Cardiac muscle cell (in vitro differentiated cells and primary cell): ENCODE data around the gene HSF4. TPM values are rescaled to one million over a fixed set of nuclear protein-coding genes. Genes with fewer than 3 reads are reported as not detected.

Experiments
- DNase-seq, 2 donors: peaks; one replicate each; pipeline versions ENCODE4 v3.0.0 to v3.0.0-alpha.2; 2010 to 2017; ENCODE audit warnings: low read depth in 1 of 2, low spot score in 1 of 2
- H3K27ac ChIP-seq: fragments of 200-600 bp; sonication (generic); 2 replicates; pipeline ENCODE4 v1.5.1; 2016
- H3K27me3 ChIP-seq: fragments of 200-600 bp; sonication (generic); 2 replicates; pipeline ENCODE4 v1.6.0; 2016; ENCODE audit warnings: control low read depth
- H3K36me3 ChIP-seq: fragments of 200-600 bp; sonication (generic); 2 replicates; pipeline ENCODE4 v1.5.1; 2016; ENCODE audit warnings: control low read depth
- H3K4me1 ChIP-seq: fragments of 200-600 bp; sonication (generic); 2 replicates; pipeline ENCODE4 v1.8.1; 2017; ENCODE audit warnings: low read depth, mild to moderate bottlenecking, mixed run types
- H3K4me3 ChIP-seq: fragments of 200-600 bp; sonication (generic); 2 replicates; pipeline ENCODE4 v1.5.1; 2016; ENCODE audit warnings: mild to moderate bottlenecking
- H3K9me3 ChIP-seq: fragments of 200-600 bp; sonication (generic); 2 replicates; pipeline ENCODE4 v1.5.1; 2017; ENCODE audit warnings: low read depth, mild to moderate bottlenecking, control low read depth
- CTCF ChIP-seq: IDR thresholded peaks from 2 replicates; pipeline ENCODE4 v1.5.1; 2012; ENCODE audit warnings: low read depth, mild to moderate bottlenecking, low read length
- polyA plus RNA-seq: library from polyadenylated mRNA; unstranded; fragments of >200 nt; fragmentation: Nextera tagmentation; extraction: Ambion mirVana; gene quantifications from 2 replicates; pipeline ENCODE4 v1.2.1, GENCODE V29; 2016
- total RNA-seq: library from RNA; depleted of rRNA; stranded (reverse); fragments of >200 nt; gene quantifications from 2 replicates; pipeline ENCODE4 v1.2.3, GENCODE V29; 2016

HSF4 gene
- total and polyA plus RNA-seq, 2 experiments from 2014 or later, result 1.7 to 7.9 TPM

GRCh38 chr16:67141391-67141790 lies 23.2 kb upstream of the HSF4 start:
- Histone ChIP-seq H3K27ac (no peak overlapping the region), H3K9me3 (no peaks in the 10 kb centered on the region), H3K27me3 (no peaks in the 10 kb centered on the region), H3K36me3 (peaks cover 26% of the 10 kb centered on the region), H3K4me3 (no peak overlapping the region), H3K4me1 (peaks cover 8% of the 10 kb centered on the region)
- TF ChIP-seq CTCF, result no peak
- DNase-seq, result no peak

GRCh38 chr16:67142342-67142741 lies 22.2 kb upstream of the HSF4 start:
- no peak overlapping the region for H3K4me3 ChIP-seq
- DNase-seq, result no peak
- peaks cover 28% of the 10 kb centered on the region for H3K36me3 ChIP-seq
- H3K27ac ChIP-seq, result no peak overlapping the region
- H3K4me1 ChIP-seq, result peaks cover 8% of the 10 kb centered on the region
- H3K9me3 ChIP-seq, result no peaks in the 10 kb centered on the region
- H3K27me3 ChIP-seq, result no peaks in the 10 kb centered on the region
- TF ChIP-seq CTCF, result no peak

DNA sequence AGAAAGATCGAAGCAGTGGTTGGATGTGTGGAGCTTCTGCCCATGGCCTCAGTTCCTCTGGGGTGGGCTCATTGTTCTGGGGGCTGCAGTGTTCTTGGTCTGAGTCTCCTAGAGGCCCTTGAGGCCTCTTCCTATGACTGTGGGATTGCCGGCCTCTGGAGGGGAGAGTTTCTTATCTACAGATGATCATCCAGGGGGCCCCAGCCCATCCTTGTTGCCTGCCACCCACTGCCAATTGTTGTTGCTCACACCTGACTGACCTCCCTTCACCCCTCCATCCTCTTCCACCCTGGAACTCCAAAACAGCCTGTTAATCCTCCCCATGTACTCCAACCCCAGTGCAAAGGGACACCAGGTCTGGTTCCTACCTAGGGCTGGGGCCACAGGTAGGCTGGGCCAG lies 19.6 kb upstream of the HSF4 start:
- H3K4me3 ChIP-seq, result no peak overlapping the region
- no peaks in the 10 kb centered on the region for H3K4me1 ChIP-seq
- no peak overlapping the region for H3K27ac ChIP-seq
- H3K27me3 ChIP-seq, result no peaks in the 10 kb centered on the region
- H3K9me3 ChIP-seq, result no peaks in the 10 kb centered on the region
- peaks cover 28% of the 10 kb centered on the region for H3K36me3 ChIP-seq
- no peak for DNase-seq
- TF ChIP-seq CTCF, result no peak

DNA sequence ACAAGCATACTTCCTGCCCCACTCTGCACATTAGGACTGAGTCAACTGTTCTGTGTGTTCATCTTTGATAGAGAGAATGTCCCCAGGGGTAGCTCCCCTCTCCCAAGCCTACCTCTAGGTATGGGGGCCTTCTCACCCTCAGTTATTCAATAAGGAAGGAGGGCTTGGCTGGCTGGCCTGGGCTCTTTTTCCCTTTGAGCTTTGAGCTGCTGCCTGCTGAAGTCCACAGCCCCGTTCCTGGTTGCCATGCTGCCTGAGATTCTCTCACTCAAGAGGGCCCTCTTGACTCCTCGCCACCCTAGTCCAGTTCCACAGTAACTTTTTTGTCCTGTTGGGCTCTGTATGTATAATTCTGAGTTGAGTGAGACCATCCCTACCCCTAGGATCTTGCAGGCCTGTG lies 18.8 kb upstream of the HSF4 start:
- H3K4me1 ChIP-seq, result no peaks in the 10 kb centered on the region
- H3K27me3 ChIP-seq, result no peaks in the 10 kb centered on the region
- H3K4me3 ChIP-seq, result no peak overlapping the region
- H3K27ac ChIP-seq, result no peak overlapping the region
- no peak for TF ChIP-seq CTCF
- H3K9me3 ChIP-seq, result no peaks in the 10 kb centered on the region
- no peak for DNase-seq
- H3K36me3 ChIP-seq, result peaks cover 20% of the 10 kb centered on the region

DNA sequence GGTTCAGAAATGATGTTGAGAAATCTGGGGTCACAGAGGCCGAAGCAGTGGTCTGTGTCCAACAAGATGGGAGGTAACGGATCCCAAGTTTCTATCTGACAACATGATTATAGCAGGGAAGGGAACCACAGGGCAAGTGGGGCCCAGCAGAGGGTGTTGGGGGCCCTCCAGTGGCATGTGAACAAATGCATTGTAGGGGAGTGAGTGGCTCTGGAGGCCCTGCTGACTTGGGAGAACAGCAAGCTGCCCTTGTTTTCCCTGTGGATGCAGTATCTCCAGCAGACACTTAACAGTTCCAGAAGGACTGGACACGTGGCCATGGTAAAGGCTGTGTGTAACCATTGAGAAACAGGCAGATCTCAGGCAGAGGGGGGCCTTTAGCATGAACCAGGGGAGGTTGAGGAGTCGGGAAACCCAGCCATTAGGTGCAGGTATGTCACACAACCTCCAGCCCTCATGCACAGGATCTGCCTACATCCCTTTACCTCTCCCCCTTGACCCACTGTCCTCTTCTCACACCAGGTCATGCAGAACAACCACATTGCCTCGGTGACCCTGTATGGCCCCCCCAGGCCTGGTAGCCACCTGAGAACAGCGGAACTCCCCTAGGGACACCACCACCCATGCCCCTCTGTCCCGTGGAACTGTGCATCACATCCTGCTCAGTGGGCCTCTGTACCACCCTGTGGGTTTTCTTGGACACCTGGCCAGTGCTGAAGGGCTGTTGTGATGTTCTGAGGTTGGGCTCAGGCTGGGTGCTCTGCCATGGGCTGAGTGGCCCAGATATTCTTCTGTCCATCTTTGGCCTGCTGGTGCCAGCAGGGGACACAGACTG lies 17.8 kb upstream of the HSF4 start:
- no peak overlapping the region for H3K4me3 ChIP-seq
- DNase-seq, result no peak
- H3K27ac ChIP-seq, result no peak overlapping the region
- H3K9me3 ChIP-seq, result no peaks in the 10 kb centered on the region
- peaks cover 19% of the 10 kb centered on the region for H3K36me3 ChIP-seq
- peaks cover 2% of the 10 kb centered on the region for H3K27me3 ChIP-seq
- H3K4me1 ChIP-seq, result no peaks in the 10 kb centered on the region
- TF ChIP-seq CTCF, result no peak
